ENCODE data around the gene RYR2. TPM values are rescaled to one million over a fixed set of nuclear protein-coding genes. Genes with fewer than 3 reads are reported as not detected.

The RYR2 gene
- total and polyA plus RNA-seq, 2 of the 8 experiments (the other 6 are each of a cell fraction or from before 2014, with no cell fraction given), result 1.3 to 4.4 TPM

- H4K20me1 ChIP-seq (replicated peaks in 1 of 2; ENCODE audit: control insufficient read depth in 1 of 2, insufficient read depth in 2 of 2, low read length in 2 of 2), result no peaks in the 10 kb centered on the region
- WGBS, 2 experiments (ENCODE audit: extremely low coverage in 1 of 2, insufficient coverage in 1 of 2, insufficient read length in 1 of 2, insufficient replicate concordance in 2 of 2, low coverage in 1 of 2, low lambda C conversion rate in 2 of 2, missing lambda C conversion rate in 1 of 2), result 71% methylated on average over 3 of the region's 3 CpGs; no CpG with 5 or more reads in 1 of the 2 experiments
- H3K23me2 ChIP-seq (ENCODE audit: low read depth, low read length), result no peaks in the 10 kb centered on the region
- no peaks in the 10 kb centered on the region; a peak in 1 of 4 replicates for H3K9me3 ChIP-seq (ENCODE audit: insufficient read depth in 2 of 2, low read depth in 1 of 2, low read length in 1 of 2)
- no peak overlapping the region for H2AFZ ChIP-seq (ENCODE audit: low read length)
- H3K36me3 ChIP-seq (ENCODE audit: control insufficient read depth in 2 of 4, insufficient read depth in 4 of 4, low read length in 3 of 4), result no peaks in the 10 kb centered on the region
- H3K9ac ChIP-seq (replicated peaks in 1 of 4; ENCODE audit: extremely low read depth in 1 of 4, low read depth in 3 of 4, low read length in 3 of 4), result no peak overlapping the region
- no peak overlapping the region for H3K23ac ChIP-seq (ENCODE audit: insufficient read length)
- no peaks in the 10 kb centered on the region for H3K27me3 ChIP-seq (replicated peaks in 1 of 4; ENCODE audit: control insufficient read depth in 3 of 4, extremely low read depth in 1 of 4, insufficient read depth in 3 of 4, low read length in 3 of 4)
- H4K8ac ChIP-seq (ENCODE audit: extremely low read depth, insufficient read depth, low read length), result no peak overlapping the region
- H3K4me3 ChIP-seq (ENCODE audit: extremely low read depth in 1 of 4, insufficient read depth in 2 of 4, low read depth in 3 of 4, low read length in 4 of 4), result no peak overlapping the region
- no peak overlapping the region for H3K27ac ChIP-seq (ENCODE audit: low read depth, low read length)
- peak overlapping the region; percentile 60; the same call in 1 of the 2 replicates for H2BK12ac ChIP-seq (ENCODE audit: low read depth, low read length)
- no peak overlapping the region for H3K18ac ChIP-seq (ENCODE audit: extremely low read depth, low read length)
- peaks cover 0 to 11% (median 2%) of the 10 kb centered on the region in 4 experiments; a peak in 2 of 7 replicates for H3K4me1 ChIP-seq (replicated peaks in 1 of 4; ENCODE audit: control insufficient read depth in 3 of 4, insufficient read depth in 4 of 4, low read length in 3 of 4)
- CTCF ChIA-PET (ENCODE audit: partially characterized antibody), result interaction anchor here (0.6 kb wide), 1 partner anchor 19 kb away, joined by 3 read pairs; no protein-coding TSS in a partner anchor
- H3K56ac ChIP-seq (replicated peaks; ENCODE audit: insufficient read length, low read depth, low read length), result no peak overlapping the region
- FAIRE-seq (no peak), DNase-seq (ENCODE audit: low read depth in 1 of 2, low spot score in 2 of 2) (no peak)
- H3K4ac ChIP-seq (replicated peaks; ENCODE audit: insufficient read length, low read depth, low read length), result peak overlapping the region; percentile 82
- H2BK120ac ChIP-seq (replicated peaks; ENCODE audit: low read depth, low read length), result no peak overlapping the region
- H4K5ac ChIP-seq (ENCODE audit: insufficient read length, low read depth, low read length), result no peak overlapping the region
- H3K14ac ChIP-seq (ENCODE audit: insufficient read length), result no peak overlapping the region
- H3K79me2 ChIP-seq (ENCODE audit: control insufficient read depth in 1 of 2, insufficient read depth in 2 of 2, low read length in 2 of 2), result no peaks in the 10 kb centered on the region
- no peaks in the 10 kb centered on the region; the same call in 1 of the 2 replicates for H3K79me1 ChIP-seq (ENCODE audit: low read depth, low read length)
- H2BK15ac ChIP-seq (ENCODE audit: low read length), result peak overlapping the region; percentile 66; the same call in 1 of the 2 replicates
- H2AK5ac ChIP-seq (ENCODE audit: low read depth, low read length), result 0 out of 2 replicates have a peak overlapping the region, but pooled peaks have one; percentile 92
- POLR2A ChIA-PET (ENCODE audit: partially characterized antibody), result no interaction called here
- H4K91ac ChIP-seq (replicated peaks; ENCODE audit: insufficient read length, low read length), result peak overlapping the region; percentile 90
- H2BK5ac ChIP-seq (ENCODE audit: low read depth, low read length), result no peak overlapping the region
- H3K4me2 ChIP-seq (ENCODE audit: insufficient read depth in 1 of 2, low read depth in 2 of 2, low read length in 2 of 2), result no peak overlapping the region
- H2BK20ac ChIP-seq (ENCODE audit: low read length), result no peak overlapping the region
- no peak for TF ChIP-seq NRF1 (IDR thresholded peaks at IDR 0.05; ENCODE audit: low read depth, low read length)
- no peak for TF ChIP-seq CHD1 (IDR thresholded peaks at IDR 0.05; ENCODE audit: low read depth, low read length)
- TF ChIP-seq GABPA (IDR thresholded peaks at IDR 0.05; ENCODE audit: borderline replicate concordance, insufficient read depth, low read length), result no peak
- no peak for TF ChIP-seq SIX5 (IDR thresholded peaks at IDR 0.05; ENCODE audit: low read depth, low read length)
- TF ChIP-seq CEBPB (IDR thresholded peaks at IDR 0.05; ENCODE audit: low read depth, low read length), result no peak
- no peak for TF ChIP-seq RXRA (IDR thresholded peaks at IDR 0.05; ENCODE audit: insufficient read depth, low read depth, low read length)
- no peak for TF ChIP-seq EZH2 (IDR thresholded peaks at IDR 0.05; ENCODE audit: low read depth, low read length, severe bottlenecking)
- TF ChIP-seq HDAC2 (IDR thresholded peaks at IDR 0.05; ENCODE audit: borderline replicate concordance in 1 of 2, low read depth in 2 of 2, low read length in 2 of 2), result no peak
- no peak for TF ChIP-seq SP1 (IDR thresholded peaks at IDR 0.05; ENCODE audit: low read depth, low read length)
These were observed 195.7 kb downstream of the RYR2 start for GRCh38 chr1:237237721-237238120.
